RWPE1 (cell line): ENCODE results near the gene LAMTOR3.

Experiments
- CTCF ChIA-PET: fragments of 350-600 bp; sonication (Branson Sonifier 250); formaldehyde crosslinking; extraction: SDS; loops from one replicate; lab custom pipeline; 2021; lab: Yijun Ruan, JAX
- POLR2A ChIA-PET: fragments of 400-600 bp; formaldehyde crosslinking; extraction: SDS; loops from one replicate; lab custom pipeline; 2020; ENCODE audit warnings: antibody characterized with exemption; ENCODE audit not compliant: low non-redundant PET; lab: Yijun Ruan, JAX
- DNase-seq: peaks from one replicate; pipeline ENCODE4 v3.0.0; 2012; ENCODE audit warnings: low spot score
- H3K27ac ChIP-seq: fragments of 450-650 bp; 2 replicates; pipeline ENCODE4 v1.5.1; 2017
- CTCF ChIP-seq: fragments of 450-650 bp; conservative IDR thresholded peaks from 2 replicates; pipeline ENCODE4 v1.5.1; 2017; ENCODE audit warnings: low read depth, mild to moderate bottlenecking

LAMTOR3 gene

GRCh38 chr4:99860521-99860920 is 33.7 kb downstream of the LAMTOR3 start:
- no peak for TF ChIP-seq CTCF
- no peak overlapping the region for H3K27ac ChIP-seq
- DNase-seq = no peak
- CTCF ChIA-PET = interaction anchor here (0.7 to 0.9 kb wide), 2 partner anchors 10 to 13 kb away, joined by 3 read pairs; no protein-coding TSS in a partner anchor
- POLR2A ChIA-PET = no interaction called here

- no peak overlapping the region for H3K27ac ChIP-seq
- TF ChIP-seq CTCF = no peak
- ChIA-PET CTCF (no interaction called here), POLR2A (no interaction called here)
- no peak for DNase-seq
Observed at GRCh38 chr4:99859618-99860017, 34.6 kb downstream of the LAMTOR3 start.

GRCh38 chr4:99857307-99857706 is 36.9 kb downstream of the LAMTOR3 start:
- DNase-seq = no peak
- CTCF ChIA-PET = interaction anchor here (0.6 to 0.7 kb wide), 3 partner anchors 11 to 1749 kb away, joined by 3 to 5 read pairs (median 3); no protein-coding TSS in a partner anchor
- H3K27ac ChIP-seq = no peak overlapping the region
- no peak for TF ChIP-seq CTCF
- POLR2A ChIA-PET = no interaction called here

GRCh38 chr4:99856166-99856565 is 38.1 kb downstream of the LAMTOR3 start:
- TF ChIP-seq CTCF = no peak
- peak; percentile 34 for DNase-seq
- no peak overlapping the region for H3K27ac ChIP-seq
- ChIA-PET CTCF (no interaction called here), POLR2A (no interaction called here)

- no peak overlapping the region for H3K27ac ChIP-seq
- CTCF ChIA-PET = no interaction called here
- POLR2A ChIA-PET = no interaction called here
- no peak for TF ChIP-seq CTCF
- DNase-seq = no peak
Observed at GRCh38 chr4:99855678-99856077, 38.5 kb downstream of the LAMTOR3 start.

- ChIA-PET CTCF (no interaction called here), POLR2A (no interaction called here)
- no peak overlapping the region for H3K27ac ChIP-seq
- DNase-seq = no peak
- TF ChIP-seq CTCF = no peak
Observed at GRCh38 chr4:99853999-99854398, 40.2 kb downstream of the LAMTOR3 start.
